Kidney epithelial cell (primary cell): Measurements from ENCODE around the gene FAM89B. TPM values are rescaled to one million over a fixed set of nuclear protein-coding genes. Genes with fewer than 3 reads are reported as not detected.

Experiments used
- DNase-seq: peaks from one replicate; pipeline ENCODE4 v3.0.0-alpha.2; 2010; ENCODE audit warnings: low read depth
- H3K27me3 ChIP-seq: 2 replicates; pipeline ENCODE4 v1.6.0; 2011; ENCODE audit warnings: low read length; ENCODE audit not compliant: control insufficient read depth, insufficient read depth
- H3K36me3 ChIP-seq: 2 replicates; pipeline ENCODE4 v1.5.1; 2011; ENCODE audit warnings: low read length; ENCODE audit not compliant: control insufficient read depth, insufficient read depth
- H3K4me3 ChIP-seq: 2 replicates; pipeline ENCODE4 v1.5.1; 2011; ENCODE audit warnings: low read depth, mild to moderate bottlenecking, control low read depth, low read length
- CTCF ChIP-seq: IDR thresholded peaks from 2 replicates; pipeline ENCODE4 v1.5.1; 2011; ENCODE audit warnings: mild to moderate bottlenecking, moderate library complexity, low read length, control low read depth, inconsistent platforms; ENCODE audit not compliant: insufficient read depth, poor library complexity, severe bottlenecking
- total RNA-seq: library from RNA; depleted of rRNA; stranded (reverse); fragments of >200 nt; gene quantifications from 2 replicates; pipeline ENCODE4 v1.2.3, GENCODE V29; 2015

FAM89B gene
- total RNA-seq, 1 donor from 2014 or later = 63.9 TPM

GRCh38 chr11:65525546-65526480, 46.5 kb upstream of the FAM89B start:
- H3K36me3 ChIP-seq = peaks cover 5% of the 10 kb centered on the region
- no peak for TF ChIP-seq CTCF
- H3K4me3 ChIP-seq = peak overlapping the region; percentile 96
- H3K27me3 ChIP-seq = no peaks in the 10 kb centered on the region
- no peak for DNase-seq

GRCh38 chr11:65526744-65527143, 45.6 kb upstream of the FAM89B start:
- DNase-seq = no peak
- peaks cover 6% of the 10 kb centered on the region for H3K36me3 ChIP-seq
- no peaks in the 10 kb centered on the region for H3K27me3 ChIP-seq
- no peak overlapping the region for H3K4me3 ChIP-seq
- TF ChIP-seq CTCF = no peak

GRCh38 chr11:65528819-65529350, 43.5 kb upstream of the FAM89B start:
- DNase-seq = no peak
- H3K4me3 ChIP-seq = no peak overlapping the region
- H3K27me3 ChIP-seq = no peaks in the 10 kb centered on the region
- H3K36me3 ChIP-seq = peaks cover 7% of the 10 kb centered on the region
- no peak for TF ChIP-seq CTCF

- DNase-seq = no peak
- Histone ChIP-seq H3K36me3 (peaks cover 7% of the 10 kb centered on the region), H3K27me3 (no peaks in the 10 kb centered on the region), H3K4me3 (no peak overlapping the region)
- no peak for TF ChIP-seq CTCF
These were observed 42.7 kb upstream of the FAM89B start for GRCh38 chr11:65529475-65530156.

- peaks cover 7% of the 10 kb centered on the region for H3K36me3 ChIP-seq
These were observed 42.2 kb upstream of the FAM89B start for GRCh38 chr11:65530157-65530496.

More at GRCh38 chr11:65530157-65530496, 42.2 kb upstream of the FAM89B start:
- H3K27me3 ChIP-seq = no peaks in the 10 kb centered on the region
- DNase-seq = no peak
- H3K4me3 ChIP-seq = no peak overlapping the region
- peak; percentile 35 for TF ChIP-seq CTCF
